ENCODE data around the gene SV2B.

SV2B gene

DNA sequence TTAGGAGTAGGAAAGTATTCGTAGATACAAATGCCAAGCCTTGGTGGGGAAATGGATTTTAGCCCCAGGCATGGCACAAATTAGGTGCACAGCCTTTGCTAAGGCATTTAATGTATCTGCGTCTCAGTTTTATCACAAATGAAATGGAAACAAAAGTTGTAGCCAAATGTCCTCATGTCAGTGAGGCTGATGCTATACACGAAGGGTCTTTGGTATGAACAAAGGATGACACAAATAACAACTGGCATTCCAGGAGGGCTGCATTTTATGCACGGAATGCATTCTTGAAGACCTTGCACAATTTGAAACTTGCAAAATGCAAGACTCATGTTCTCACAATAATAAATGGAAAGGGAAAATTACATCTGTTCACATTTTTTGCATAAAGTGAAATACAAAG is 181.9 kb downstream of the SV2B start:
- no peak for DNase-seq (ENCODE audit: low read depth in 1 of 2, low spot score in 1 of 2)
- Histone ChIP-seq H3K27me3 (ENCODE audit: insufficient read depth, poor library complexity, severe bottlenecking) (no peaks in the 10 kb centered on the region), H3K4me3 (replicated peaks; ENCODE audit: insufficient read depth, low read length) (no peak overlapping the region), H3K27ac (replicated peaks) (no peak overlapping the region)
- no peak for TF ChIP-seq SPI1 (IDR thresholded peaks at IDR 0.05; ENCODE audit: borderline replicate concordance, low read depth)
- TF ChIP-seq, protein P1, sequence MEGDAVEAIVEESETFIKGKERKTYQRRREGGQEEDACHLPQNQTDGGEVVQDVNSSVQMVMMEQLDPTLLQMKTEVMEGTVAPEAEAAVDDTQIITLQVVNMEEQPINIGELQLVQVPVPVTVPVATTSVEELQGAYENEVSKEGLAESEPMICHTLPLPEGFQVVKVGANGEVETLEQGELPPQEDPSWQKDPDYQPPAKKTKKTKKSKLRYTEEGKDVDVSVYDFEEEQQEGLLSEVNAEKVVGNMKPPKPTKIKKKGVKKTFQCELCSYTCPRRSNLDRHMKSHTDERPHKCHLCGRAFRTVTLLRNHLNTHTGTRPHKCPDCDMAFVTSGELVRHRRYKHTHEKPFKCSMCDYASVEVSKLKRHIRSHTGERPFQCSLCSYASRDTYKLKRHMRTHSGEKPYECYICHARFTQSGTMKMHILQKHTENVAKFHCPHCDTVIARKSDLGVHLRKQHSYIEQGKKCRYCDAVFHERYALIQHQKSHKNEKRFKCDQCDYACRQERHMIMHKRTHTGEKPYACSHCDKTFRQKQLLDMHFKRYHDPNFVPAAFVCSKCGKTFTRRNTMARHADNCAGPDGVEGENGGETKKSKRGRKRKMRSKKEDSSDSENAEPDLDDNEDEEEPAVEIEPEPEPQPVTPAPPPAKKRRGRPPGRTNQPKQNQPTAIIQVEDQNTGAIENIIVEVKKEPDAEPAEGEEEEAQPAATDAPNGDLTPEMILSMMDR (IDR thresholded peaks at IDR 0.05; ENCODE audit: insufficient read depth, low read length), result no peak
- TF ChIP-seq GABPA (IDR thresholded peaks at IDR 0.05; ENCODE audit: low read depth), result no peak
- TF ChIP-seq, protein P2, sequence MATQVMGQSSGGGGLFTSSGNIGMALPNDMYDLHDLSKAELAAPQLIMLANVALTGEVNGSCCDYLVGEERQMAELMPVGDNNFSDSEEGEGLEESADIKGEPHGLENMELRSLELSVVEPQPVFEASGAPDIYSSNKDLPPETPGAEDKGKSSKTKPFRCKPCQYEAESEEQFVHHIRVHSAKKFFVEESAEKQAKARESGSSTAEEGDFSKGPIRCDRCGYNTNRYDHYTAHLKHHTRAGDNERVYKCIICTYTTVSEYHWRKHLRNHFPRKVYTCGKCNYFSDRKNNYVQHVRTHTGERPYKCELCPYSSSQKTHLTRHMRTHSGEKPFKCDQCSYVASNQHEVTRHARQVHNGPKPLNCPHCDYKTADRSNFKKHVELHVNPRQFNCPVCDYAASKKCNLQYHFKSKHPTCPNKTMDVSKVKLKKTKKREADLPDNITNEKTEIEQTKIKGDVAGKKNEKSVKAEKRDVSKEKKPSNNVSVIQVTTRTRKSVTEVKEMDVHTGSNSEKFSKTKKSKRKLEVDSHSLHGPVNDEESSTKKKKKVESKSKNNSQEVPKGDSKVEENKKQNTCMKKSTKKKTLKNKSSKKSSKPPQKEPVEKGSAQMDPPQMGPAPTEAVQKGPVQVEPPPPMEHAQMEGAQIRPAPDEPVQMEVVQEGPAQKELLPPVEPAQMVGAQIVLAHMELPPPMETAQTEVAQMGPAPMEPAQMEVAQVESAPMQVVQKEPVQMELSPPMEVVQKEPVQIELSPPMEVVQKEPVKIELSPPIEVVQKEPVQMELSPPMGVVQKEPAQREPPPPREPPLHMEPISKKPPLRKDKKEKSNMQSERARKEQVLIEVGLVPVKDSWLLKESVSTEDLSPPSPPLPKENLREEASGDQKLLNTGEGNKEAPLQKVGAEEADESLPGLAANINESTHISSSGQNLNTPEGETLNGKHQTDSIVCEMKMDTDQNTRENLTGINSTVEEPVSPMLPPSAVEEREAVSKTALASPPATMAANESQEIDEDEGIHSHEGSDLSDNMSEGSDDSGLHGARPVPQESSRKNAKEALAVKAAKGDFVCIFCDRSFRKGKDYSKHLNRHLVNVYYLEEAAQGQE (IDR thresholded peaks at IDR 0.05; ENCODE audit: insufficient replicate concordance, low read depth), result no peak
- TF ChIP-seq POLR2AphosphoS5 (IDR thresholded peaks at IDR 0.05; ENCODE audit: low read depth), result no peak

DNA sequence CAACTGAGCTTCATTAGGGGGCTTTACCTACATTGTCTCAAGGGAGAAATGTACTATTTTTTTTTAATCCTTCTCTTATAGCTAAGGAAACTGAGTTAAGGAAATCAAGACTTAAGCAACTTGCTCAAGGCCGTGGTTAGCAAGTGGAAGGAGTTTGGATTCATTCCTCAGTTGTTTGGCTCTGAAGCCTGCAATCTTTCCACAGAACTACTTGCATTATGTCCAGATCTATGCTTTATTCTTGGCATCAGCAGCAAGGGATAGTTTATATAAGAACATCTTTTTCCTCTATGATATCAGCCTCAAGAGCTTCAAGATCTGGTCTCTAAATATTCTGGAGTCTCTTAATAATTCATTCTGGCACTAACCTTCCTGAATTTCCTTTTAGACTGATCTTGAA is 182.4 kb downstream of the SV2B start:
- Histone ChIP-seq H3K27ac (replicated peaks) (no peak overlapping the region), H3K4me3 (replicated peaks; ENCODE audit: insufficient read depth, low read length) (no peak overlapping the region), H3K27me3 (ENCODE audit: insufficient read depth, poor library complexity, severe bottlenecking) (no peaks in the 10 kb centered on the region)
- TF ChIP-seq, protein P1 (IDR thresholded peaks at IDR 0.05; ENCODE audit: insufficient read depth, low read length), result no peak
- TF ChIP-seq POLR2AphosphoS5 (IDR thresholded peaks at IDR 0.05; ENCODE audit: low read depth), result no peak
- DNase-seq (ENCODE audit: low read depth in 1 of 2, low spot score in 1 of 2), result no peak

DNA sequence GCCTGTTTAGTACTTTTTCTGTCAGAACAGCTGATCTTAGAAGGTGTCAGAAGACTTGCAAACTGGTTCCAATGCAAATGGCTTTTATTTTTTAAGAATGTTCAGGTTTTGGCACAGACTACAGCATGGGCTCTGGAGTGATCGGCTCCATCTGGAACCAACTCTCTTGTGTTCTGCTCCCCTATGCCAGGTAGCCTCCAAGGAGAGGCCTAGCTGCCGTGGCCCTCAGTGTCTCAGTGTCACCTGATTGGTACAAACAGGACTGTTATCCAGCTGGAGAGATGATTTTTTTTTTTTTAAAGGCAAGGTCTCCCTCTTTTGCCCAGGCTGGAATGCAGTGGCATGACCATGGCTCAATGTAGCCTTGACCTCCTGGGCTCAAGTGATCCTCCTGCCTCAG is 183.1 kb downstream of the SV2B start:
- DNase-seq (ENCODE audit: low read depth in 1 of 2, low spot score in 1 of 2), result no peak
- no peak overlapping the region for H3K4me3 ChIP-seq (replicated peaks; ENCODE audit: insufficient read depth, low read length)
- no peaks in the 10 kb centered on the region for H3K27me3 ChIP-seq (ENCODE audit: insufficient read depth, poor library complexity, severe bottlenecking)
- TF ChIP-seq, protein P1 (IDR thresholded peaks at IDR 0.05; ENCODE audit: insufficient read depth, low read length), result no peak
- TF ChIP-seq, protein P2 (IDR thresholded peaks at IDR 0.05; ENCODE audit: insufficient replicate concordance, low read depth), result no peak
- TF ChIP-seq SPI1 (IDR thresholded peaks at IDR 0.05; ENCODE audit: borderline replicate concordance, low read depth), result no peak
- no peak for TF ChIP-seq GABPA (IDR thresholded peaks at IDR 0.05; ENCODE audit: low read depth)
- H3K27ac ChIP-seq (replicated peaks), result no peak overlapping the region

DNA sequence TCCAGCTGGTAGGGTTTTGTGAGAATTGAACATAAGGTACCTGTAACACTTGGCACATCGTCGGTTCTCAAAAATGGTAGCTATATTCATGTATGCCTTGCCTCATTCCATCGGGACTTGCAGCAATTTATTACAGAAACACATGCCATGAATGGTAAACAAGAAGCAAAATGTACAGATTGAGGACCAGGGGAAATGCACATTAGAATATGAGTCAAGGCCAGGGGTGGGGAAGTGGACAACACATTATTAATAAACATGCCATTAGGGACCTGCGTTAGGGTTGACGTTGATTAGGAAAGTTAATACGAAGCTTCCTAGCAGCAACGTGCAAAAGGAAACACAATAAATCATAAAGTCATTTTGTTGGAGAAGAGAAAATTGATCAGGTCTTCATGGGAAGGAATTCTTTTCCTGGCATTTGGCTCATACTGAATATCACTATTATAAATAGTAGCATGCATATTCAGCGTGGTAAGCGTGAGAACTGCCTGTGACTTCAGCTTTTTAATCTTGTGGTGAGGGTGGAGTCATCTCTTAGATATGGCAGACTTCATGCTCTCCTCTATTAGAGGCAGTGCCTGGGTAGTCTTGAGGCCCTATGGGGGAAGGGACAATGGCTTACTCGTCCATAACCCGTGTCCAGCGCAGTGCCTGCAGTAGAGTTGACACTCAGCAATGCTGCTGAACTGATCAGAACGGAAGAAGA is 184.9 kb downstream of the SV2B start:
- no peak overlapping the region for H3K27ac ChIP-seq (replicated peaks)
- H3K27me3 ChIP-seq (ENCODE audit: insufficient read depth, poor library complexity, severe bottlenecking), result no peaks in the 10 kb centered on the region
- TF ChIP-seq POLR2AphosphoS5 (IDR thresholded peaks at IDR 0.05; ENCODE audit: low read depth), result no peak
- TF ChIP-seq, protein P2 (IDR thresholded peaks at IDR 0.05; ENCODE audit: insufficient replicate concordance, low read depth), result no peak
- TF ChIP-seq SPI1 (IDR thresholded peaks at IDR 0.05; ENCODE audit: borderline replicate concordance, low read depth), result no peak
- TF ChIP-seq, protein P1 (IDR thresholded peaks at IDR 0.05; ENCODE audit: insufficient read depth, low read length), result no peak
- TF ChIP-seq GABPA (IDR thresholded peaks at IDR 0.05; ENCODE audit: low read depth), result no peak
- DNase-seq (ENCODE audit: low read depth in 1 of 2, low spot score in 1 of 2), result no peak
- no peak overlapping the region for H3K4me3 ChIP-seq (replicated peaks; ENCODE audit: insufficient read depth, low read length)

Measured in HL-60 (cell line).